ENCODE measurements around the gene PCDHGA4.

- TF ChIP-seq TEAD4 (IDR thresholded peaks at IDR 0.05; ENCODE audit: low read depth, low read length) (no peak), USF2 (IDR thresholded peaks at IDR 0.05; ENCODE audit: low read length) (no peak), POLR2A (IDR thresholded peaks at IDR 0.05; ENCODE audit: control extremely low read depth in 1 of 2, low read depth in 2 of 2, low read length in 2 of 2) (no peak), CTCF (IDR thresholded peaks at IDR 0.05; ENCODE audit: control extremely low read depth in 1 of 3, insufficient read depth in 1 of 3, low read depth in 1 of 3, low read length in 3 of 3) (no peak), CREB1 (IDR thresholded peaks at IDR 0.05) (no peak)
Observed at GRCh38 chr5:141356133-141356532, 1.3 kb downstream of the PCDHGA4 start.

Measured in H1 (cell line).